Type B pancreatic cell (in vitro differentiated cells): Measurements from ENCODE around the gene EVA1B. TPM values are rescaled to one million over a fixed set of nuclear protein-coding genes. Genes with fewer than 3 reads are reported as not detected.

Experiments
- DNase-seq: peaks from one replicate; pipeline ENCODE4 v3.0.0; 2021; ENCODE audit warnings: mixed read lengths; ENCODE audit not compliant: unreplicated experiment; ENCODE audit errors: extremely low spot score
- H3K27ac Mint-ChIP-seq: 2 replicates; pipeline ENCODE4 v1.8.0; 2021; ENCODE audit warnings: mild to moderate bottlenecking, mixed read lengths
- H3K27me3 Mint-ChIP-seq: 2 replicates; pipeline ENCODE4 v1.8.0; 2021; ENCODE audit warnings: mixed read lengths
- H3K36me3 Mint-ChIP-seq: 2 replicates; pipeline ENCODE4 v1.8.0; 2021; ENCODE audit warnings: mixed read lengths
- H3K4me1 Mint-ChIP-seq: one replicate; pipeline ENCODE4 v1.8.0; 2021; ENCODE audit warnings: mixed read lengths; ENCODE audit not compliant: unreplicated experiment
- H3K4me3 Mint-ChIP-seq: 2 replicates; pipeline ENCODE4 v1.8.0; 2021; ENCODE audit warnings: mild to moderate bottlenecking, mixed read lengths
- H3K9me3 Mint-ChIP-seq: 2 replicates; pipeline ENCODE4 v1.8.0; 2021; ENCODE audit warnings: mixed read lengths
- total RNA-seq: library from RNA; stranded (reverse); gene quantifications from 2 replicates; pipeline ENCODE4 v1.2.1, GENCODE V29; 2021; ENCODE audit warnings: low replicate concordance
- TF ChIP-seq, protein P1 (sequence below): fragments of 200-600 bp; sonication (generic); conservative IDR thresholded peaks from 2 replicates; pipeline ENCODE4 v1.5.0; 2021; ENCODE audit warnings: antibody characterized with exemption, mild to moderate bottlenecking

Gene EVA1B
- total RNA-seq, 1 donor from 2014 or later: 39.5 TPM

DNA sequence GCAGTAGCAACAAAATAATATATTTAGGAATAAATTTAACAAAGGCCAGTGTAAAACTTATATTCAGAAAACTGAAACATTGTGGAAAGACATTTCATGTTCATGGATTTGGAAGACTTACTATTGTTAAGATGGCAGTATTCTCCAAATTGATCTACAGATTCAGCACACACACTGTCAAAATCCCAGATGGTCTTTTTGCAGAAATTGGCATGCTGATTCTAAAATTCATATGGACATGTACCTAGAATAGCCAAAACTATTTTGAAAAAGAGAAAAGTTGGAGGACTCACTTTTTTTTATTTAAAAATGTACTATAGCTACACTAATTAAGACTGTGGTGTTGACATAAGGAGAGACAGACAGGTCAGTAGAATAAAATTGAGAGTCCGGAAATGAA, 49.2 kb downstream of the EVA1B start:
- TF ChIP-seq, protein P1, sequence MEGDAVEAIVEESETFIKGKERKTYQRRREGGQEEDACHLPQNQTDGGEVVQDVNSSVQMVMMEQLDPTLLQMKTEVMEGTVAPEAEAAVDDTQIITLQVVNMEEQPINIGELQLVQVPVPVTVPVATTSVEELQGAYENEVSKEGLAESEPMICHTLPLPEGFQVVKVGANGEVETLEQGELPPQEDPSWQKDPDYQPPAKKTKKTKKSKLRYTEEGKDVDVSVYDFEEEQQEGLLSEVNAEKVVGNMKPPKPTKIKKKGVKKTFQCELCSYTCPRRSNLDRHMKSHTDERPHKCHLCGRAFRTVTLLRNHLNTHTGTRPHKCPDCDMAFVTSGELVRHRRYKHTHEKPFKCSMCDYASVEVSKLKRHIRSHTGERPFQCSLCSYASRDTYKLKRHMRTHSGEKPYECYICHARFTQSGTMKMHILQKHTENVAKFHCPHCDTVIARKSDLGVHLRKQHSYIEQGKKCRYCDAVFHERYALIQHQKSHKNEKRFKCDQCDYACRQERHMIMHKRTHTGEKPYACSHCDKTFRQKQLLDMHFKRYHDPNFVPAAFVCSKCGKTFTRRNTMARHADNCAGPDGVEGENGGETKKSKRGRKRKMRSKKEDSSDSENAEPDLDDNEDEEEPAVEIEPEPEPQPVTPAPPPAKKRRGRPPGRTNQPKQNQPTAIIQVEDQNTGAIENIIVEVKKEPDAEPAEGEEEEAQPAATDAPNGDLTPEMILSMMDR: no peak
- Mint-ChIP-seq H3K27me3 (no peaks in the 10 kb centered on the region), H3K4me3 (no peak overlapping the region), H3K27ac (no peak overlapping the region), H3K36me3 (peaks cover 18% of the 10 kb centered on the region), H3K4me1 (peaks cover 2% of the 10 kb centered on the region), H3K9me3 (no peaks in the 10 kb centered on the region)
- DNase-seq: no peak

DNA sequence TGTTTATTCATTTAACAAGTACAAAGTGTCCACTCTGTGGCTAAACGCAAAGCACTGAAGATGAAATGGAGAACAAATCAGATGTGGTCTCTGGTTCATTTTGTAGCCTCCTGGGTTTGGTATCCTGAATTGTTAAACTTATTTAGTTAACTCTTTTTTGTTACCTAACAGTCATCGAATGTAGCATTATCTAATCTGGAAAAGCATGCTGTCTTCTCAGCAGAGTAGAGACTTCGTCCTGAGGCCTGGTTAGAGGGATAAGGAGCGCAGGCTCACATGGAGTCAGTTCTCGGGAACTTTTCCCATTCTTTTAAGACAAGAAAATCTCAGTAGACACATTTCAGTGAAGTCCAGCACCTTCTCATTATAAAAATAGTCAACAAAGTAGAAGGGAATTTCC, 50.4 kb downstream of the EVA1B start:
- no peaks in the 10 kb centered on the region for H3K27me3 Mint-ChIP-seq
- H3K36me3 Mint-ChIP-seq: peaks cover 22% of the 10 kb centered on the region
- H3K4me1 Mint-ChIP-seq: peaks cover 5% of the 10 kb centered on the region
- DNase-seq: no peak
- H3K9me3 Mint-ChIP-seq: no peaks in the 10 kb centered on the region
- H3K4me3 Mint-ChIP-seq: no peak overlapping the region
- TF ChIP-seq, protein P1: no peak
- H3K27ac Mint-ChIP-seq: no peak overlapping the region

Other genes with a start within 250 kb of the EVA1B start
- 2.1 and 9.6 TPM in 2 replicates for gene TEKT2, start 239.6 kb downstream of the EVA1B start, total RNA-seq
- 29.5 and 31.9 TPM in 2 replicates for gene ADPRS, start 234.8 kb downstream of the EVA1B start, total RNA-seq
- 0.14 and 2.5 TPM in 2 replicates for gene COL8A2, start 198.4 kb downstream of the EVA1B start, total RNA-seq
- gene TRAPPC3, start 174.2 kb downstream of the EVA1B start, total RNA-seq: 63.4 and 75.6 TPM in 2 replicates
- gene MAP7D1, start 167.5 kb downstream of the EVA1B start, total RNA-seq: 94.5 and 112 TPM in 2 replicates
- 122 and 135 TPM in 2 replicates for gene THRAP3, start 99.2 kb downstream of the EVA1B start, total RNA-seq
- gene SH3D21, start 17.3 kb downstream of the EVA1B start, total RNA-seq: 15.7 and 32.5 TPM in 2 replicates
- gene STK40, start 62.3 kb upstream of the EVA1B start, total RNA-seq: 58.5 and 59.5 TPM in 2 replicates
- gene LSM10, start 74.3 kb upstream of the EVA1B start, total RNA-seq: 32.3 and 36.4 TPM in 2 replicates
- 12.4 and 15.3 TPM in 2 replicates for gene OSCP1, start 126.8 kb upstream of the EVA1B start, total RNA-seq
- 69.4 and 69.5 TPM in 2 replicates for gene MRPS15, start 140.7 kb upstream of the EVA1B start, total RNA-seq
- 2.1 and 10.6 TPM in 2 replicates for gene CSF3R, start 159.3 kb upstream of the EVA1B start, total RNA-seq